HG02885 (cell line): ENCODE measurements around the gene PNPLA2.

ENCODE experiments used
- ATAC-seq: cut with Tn5 transposase; IDR thresholded peaks from one replicate; pipeline ENCODE4 v1.9.1; 2021; ENCODE audit warnings: mild to moderate bottlenecking; ENCODE audit not compliant: unreplicated experiment, poor library complexity

PNPLA2 gene

GRCh38 chr11:818396-819128 lies at the start of gene PNPLA2:
Gene PNPLA2, plus strand, starts transcription at chr11:818914. Its CDS starts 805 bp downstream, at chr11:819719.
- no peak for ATAC-seq

DNA sequence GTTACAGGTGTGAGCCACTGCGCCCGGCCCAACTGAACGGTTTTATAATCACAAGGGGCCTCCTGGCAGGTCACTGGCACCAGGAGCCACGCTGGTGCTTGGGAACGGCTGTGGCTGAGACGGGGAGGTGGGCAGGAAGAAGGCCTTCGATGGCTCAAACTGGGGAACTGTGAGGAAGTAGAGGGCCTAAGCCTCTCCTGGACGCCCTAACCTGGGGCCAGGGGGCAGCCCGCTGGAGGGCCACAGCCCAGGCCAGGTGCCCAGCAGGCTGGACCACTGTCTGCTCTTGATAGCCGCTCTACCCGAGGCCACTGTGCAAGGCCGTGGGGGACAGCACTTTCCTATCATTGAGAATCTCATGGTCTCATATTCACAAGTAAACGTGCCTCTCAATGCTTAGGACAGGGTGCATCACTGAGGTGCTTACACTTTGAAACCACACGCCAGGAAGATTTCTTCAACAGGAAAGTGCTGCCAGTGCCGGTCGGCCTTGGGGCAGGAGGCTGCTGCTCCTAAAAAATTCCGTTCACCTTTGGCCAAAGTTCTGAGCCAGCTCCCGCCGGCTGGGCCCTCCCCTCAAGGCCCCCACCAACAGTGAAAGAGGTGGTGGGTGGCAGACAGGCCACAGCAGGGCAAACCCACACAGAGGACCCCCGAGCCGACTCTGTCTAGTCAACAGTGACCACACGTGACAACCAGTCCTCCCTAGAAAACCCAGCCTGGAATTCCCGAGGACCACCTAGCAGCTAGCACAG lies 48.6 kb upstream of the PNPLA2 start:
- ATAC-seq: no peak

GRCh38 chr11:770642-771616 lies 47.8 kb upstream of the PNPLA2 start:
- ATAC-seq: no peak

GRCh38 chr11:771617-772204 lies 47.0 kb upstream of the PNPLA2 start:
- no peak for ATAC-seq

- ATAC-seq: no peak
These were observed 46.0 kb upstream of the PNPLA2 start for GRCh38 chr11:772429-773390.

DNA sequence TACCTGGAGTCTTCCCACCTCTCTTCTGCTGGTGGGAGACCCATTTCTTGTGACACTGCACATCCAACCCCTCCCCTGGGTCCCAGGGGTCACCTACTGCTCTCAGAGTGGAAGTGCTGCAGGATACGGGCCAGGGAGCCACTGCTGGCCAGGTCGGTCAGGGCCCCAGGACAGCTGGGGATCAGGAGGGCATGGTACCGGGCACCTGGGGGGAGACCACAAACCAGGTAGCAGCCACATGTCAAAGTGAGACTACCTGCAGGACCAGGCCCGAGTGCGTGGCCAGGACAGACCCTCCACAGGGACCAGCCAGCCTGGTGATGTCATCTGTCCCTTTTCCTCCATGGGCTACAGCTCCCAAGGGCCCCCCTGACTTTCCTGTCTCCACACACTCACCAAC lies 45.3 kb upstream of the PNPLA2 start:
- no peak for ATAC-seq

DNA sequence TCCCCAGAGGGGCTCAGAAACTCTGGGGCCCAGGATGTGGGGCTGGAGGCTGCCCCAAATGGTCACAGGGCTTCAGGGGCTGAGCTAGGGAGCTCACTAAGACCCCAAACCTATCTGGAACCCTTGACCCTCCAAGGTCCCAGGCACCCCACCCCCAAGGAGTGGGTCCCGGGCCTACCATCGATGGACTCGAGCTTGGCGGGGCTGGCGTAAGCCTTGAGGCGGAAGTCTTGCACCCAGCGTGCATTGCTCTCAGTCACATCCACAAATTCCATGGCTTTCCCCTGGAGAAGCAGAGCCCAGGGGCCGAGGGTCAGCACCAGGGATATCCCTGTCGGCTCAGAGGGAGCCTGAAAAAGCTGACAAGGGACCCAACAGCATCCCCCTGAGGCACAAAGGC lies 44.9 kb upstream of the PNPLA2 start:
- no peak for ATAC-seq

DNA sequence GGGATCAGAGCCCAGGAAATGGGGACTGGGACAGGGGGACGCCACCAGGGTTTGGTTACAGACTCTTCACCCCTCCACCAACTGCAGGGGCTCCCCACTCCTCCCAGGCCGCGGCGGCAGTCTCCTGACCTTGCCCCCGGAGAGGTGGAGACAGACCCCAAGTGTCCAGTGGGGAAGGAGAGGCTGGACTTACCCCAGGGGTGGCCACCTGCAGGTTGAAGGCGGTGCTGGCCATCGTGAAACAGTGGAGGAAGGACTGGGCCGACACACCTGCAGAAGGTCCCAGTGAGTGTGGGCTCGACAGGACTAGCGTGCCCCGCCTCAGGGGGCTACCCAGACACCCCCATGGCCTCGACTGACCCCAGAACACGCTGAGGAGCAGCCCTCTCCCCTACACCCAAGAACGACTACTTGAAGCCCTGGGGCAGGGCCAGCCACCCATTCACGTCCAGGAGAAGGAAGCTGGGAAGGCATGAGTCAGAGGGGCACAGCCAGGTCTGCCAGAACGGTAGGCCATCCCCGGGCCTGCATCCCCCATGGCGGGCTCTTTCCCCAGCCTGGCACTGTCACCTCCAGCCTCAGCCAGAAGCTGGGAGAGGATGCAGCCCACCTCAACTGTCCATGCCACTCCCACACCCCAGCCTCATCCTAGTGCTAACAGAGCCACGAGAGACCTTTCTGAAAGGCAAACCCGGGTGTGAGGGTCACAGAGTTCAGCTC lies 43.7 kb upstream of the PNPLA2 start:
- no peak for ATAC-seq

GRCh38 chr11:776263-776560 lies 42.5 kb upstream of the PNPLA2 start:
- no peak for ATAC-seq

GRCh38 chr11:776561-777287 lies 42.0 kb upstream of the PNPLA2 start:
- ATAC-seq: peak; percentile 17

GRCh38 chr11:777288-778255 lies 41.1 kb upstream of the PNPLA2 start, which contains the start of gene GATD1:
Gene GATD1, minus strand, starts transcription at chr11:777487. Its CDS starts 25 bp downstream, at chr11:777462.
- peak; percentile 81 for ATAC-seq

DNA sequence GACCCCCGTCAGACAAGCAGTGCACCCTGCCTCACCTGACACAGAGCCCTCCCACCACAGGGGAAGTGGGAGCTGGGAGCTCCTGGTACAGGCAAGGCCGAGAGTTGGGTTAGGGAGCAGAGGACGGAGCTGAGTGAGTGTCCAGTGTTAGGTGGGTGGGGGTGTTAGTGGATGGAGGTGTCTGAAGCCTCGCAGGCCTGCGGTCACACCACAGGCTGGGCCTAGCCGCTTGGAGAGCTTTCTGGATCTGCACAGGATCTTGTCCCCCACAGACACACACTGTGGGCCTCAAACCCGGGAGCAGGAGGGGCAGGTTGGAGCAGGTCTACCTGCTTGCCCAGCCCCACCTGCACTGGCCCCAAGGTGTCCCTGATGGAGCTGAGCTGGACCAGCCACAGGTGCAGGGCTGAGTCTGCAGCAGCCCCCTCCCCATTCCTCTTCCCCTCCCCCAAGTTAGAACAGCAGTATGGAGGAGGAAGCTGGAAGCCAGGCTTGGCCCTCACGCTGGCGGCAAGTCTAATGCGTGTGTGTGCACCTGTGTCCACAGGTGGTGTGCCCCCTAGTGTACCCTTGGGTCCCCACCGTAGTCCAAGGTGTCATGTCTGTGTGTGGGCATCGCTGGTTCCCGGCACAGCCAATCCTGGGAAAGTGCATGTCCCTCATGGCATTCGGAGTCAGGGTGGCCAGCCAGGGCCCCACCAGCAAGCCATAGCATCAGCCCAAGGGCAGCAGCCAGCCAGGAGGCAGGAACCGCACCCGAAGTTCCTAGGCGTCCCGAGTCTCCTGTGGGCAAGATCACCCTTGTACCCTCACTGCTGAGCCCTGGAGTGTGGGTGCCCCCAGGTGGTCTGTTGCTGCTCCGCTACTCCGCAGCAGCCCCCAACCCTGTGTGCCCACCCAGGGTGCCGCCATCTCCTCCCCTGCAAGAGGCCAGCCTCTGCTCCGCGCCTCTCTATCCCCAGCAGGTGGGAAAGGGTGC lies 39.4 kb upstream of the PNPLA2 start:
- no peak for ATAC-seq

GRCh38 chr11:779955-780532 lies 38.7 kb upstream of the PNPLA2 start:
- no peak for ATAC-seq

DNA sequence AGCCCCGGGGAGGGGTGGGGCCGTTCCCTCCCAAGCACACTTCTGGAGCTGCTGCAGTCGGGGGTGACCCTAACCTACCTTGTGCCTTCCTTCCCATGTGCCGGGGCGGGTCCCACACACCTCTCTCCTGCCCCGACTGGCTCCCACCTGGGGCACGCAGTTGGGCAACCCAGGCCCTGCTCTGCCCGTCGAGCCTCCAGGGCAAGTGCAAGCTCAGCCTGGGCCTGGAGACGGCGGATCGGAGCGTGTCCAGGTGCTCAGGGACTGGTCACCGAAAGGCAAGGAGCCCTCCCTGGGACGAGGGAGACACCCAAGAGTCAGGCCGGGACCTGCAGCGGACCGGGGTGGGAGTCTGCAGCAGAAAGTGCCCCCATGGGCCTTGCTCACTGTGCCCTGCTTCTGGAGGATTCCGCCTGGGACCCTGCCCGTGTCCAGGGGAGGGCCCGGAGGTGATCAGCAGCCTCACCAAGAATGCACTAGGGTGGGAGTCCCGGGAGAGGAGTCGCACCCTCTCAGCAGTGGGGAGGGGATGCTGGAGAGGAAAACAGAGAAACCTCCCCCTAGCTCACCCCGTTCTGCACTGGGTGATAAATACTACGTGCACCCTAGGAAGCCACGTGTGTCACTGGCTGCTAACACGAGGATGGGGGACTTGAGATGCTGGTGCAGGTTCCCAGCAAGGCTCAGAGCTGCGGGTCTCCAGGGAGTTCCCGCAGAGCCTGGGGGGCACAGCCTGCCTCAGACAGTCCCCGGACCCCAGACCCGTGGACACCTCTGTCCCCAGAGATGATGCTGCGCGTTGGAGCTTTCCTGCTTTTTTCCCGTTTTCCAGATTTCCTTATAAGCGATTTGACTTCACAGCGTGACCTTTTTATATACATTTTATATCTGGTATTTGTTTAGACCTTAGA lies 36.2 kb upstream of the PNPLA2 start:
- no peak for ATAC-seq
